Measurements from ENCODE around the gene SERINC3.

- TF ChIP-seq, protein P1, sequence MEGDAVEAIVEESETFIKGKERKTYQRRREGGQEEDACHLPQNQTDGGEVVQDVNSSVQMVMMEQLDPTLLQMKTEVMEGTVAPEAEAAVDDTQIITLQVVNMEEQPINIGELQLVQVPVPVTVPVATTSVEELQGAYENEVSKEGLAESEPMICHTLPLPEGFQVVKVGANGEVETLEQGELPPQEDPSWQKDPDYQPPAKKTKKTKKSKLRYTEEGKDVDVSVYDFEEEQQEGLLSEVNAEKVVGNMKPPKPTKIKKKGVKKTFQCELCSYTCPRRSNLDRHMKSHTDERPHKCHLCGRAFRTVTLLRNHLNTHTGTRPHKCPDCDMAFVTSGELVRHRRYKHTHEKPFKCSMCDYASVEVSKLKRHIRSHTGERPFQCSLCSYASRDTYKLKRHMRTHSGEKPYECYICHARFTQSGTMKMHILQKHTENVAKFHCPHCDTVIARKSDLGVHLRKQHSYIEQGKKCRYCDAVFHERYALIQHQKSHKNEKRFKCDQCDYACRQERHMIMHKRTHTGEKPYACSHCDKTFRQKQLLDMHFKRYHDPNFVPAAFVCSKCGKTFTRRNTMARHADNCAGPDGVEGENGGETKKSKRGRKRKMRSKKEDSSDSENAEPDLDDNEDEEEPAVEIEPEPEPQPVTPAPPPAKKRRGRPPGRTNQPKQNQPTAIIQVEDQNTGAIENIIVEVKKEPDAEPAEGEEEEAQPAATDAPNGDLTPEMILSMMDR (conservative IDR thresholded peaks at IDR 0.05 in 1 of 2, IDR thresholded peaks at IDR 0.05 in 1 of 2; ENCODE audit: low read depth in 1 of 2, low read length in 2 of 2), result no peak
- TF ChIP-seq EZH2 (IDR thresholded peaks at IDR 0.05; ENCODE audit: low read length, missing control alignments), result no peak
Measured at GRCh38 chr20:44495257-44495656, 26.6 kb downstream of the SERINC3 start.
